Smooth muscle cell (in vitro differentiated cells): ENCODE results near the gene TMEM130. TPM values are rescaled to one million over a fixed set of nuclear protein-coding genes. Genes with fewer than 3 reads are reported as not detected.

Source experiments
- DNase-seq: peaks from one replicate; lab custom pipeline; 2025; ENCODE audit not compliant: unreplicated experiment; lab: John Stamatoyannopoulos, UW
- H2AFZ ChIP-seq: fragments of 200-600 bp; sonication (generic); 2 replicates; pipeline ENCODE4 v1.6.0; 2016; ENCODE audit warnings: antibody characterized with exemption, low read depth, mild to moderate bottlenecking
- H3F3A ChIP-seq: fragments of 200-600 bp; sonication (generic); 2 replicates; pipeline ENCODE4 v1.6.0; 2017; ENCODE audit warnings: antibody characterized with exemption, low read depth
- H3K27ac ChIP-seq: fragments of 200-600 bp; sonication (generic); 2 replicates; pipeline ENCODE4 v1.5.1; 2016; ENCODE audit warnings: low read depth, mild to moderate bottlenecking
- H3K27me3 ChIP-seq: fragments of 200-600 bp; sonication (generic); 2 replicates; pipeline ENCODE4 v1.6.1; 2016; ENCODE audit warnings: low read depth, mild to moderate bottlenecking
- H3K36me3 ChIP-seq: fragments of 200-600 bp; sonication (generic); 2 replicates; pipeline ENCODE4 v1.5.1; 2016; ENCODE audit warnings: low read depth
- H3K4me1 ChIP-seq: fragments of 200-600 bp; sonication (generic); 2 replicates; pipeline ENCODE4 v1.5.1; 2016; ENCODE audit warnings: low read depth
- H3K4me2 ChIP-seq: fragments of 200-600 bp; sonication (generic); 2 replicates; pipeline ENCODE4 v1.6.0; 2016; ENCODE audit warnings: mild to moderate bottlenecking
- H3K4me3 ChIP-seq: fragments of 200-600 bp; sonication (generic); 2 replicates; pipeline ENCODE4 v1.5.1; 2016; ENCODE audit warnings: mild to moderate bottlenecking
- H3K79me2 ChIP-seq: fragments of 200-600 bp; sonication (generic); 2 replicates; pipeline ENCODE4 v1.6.0; 2016; ENCODE audit warnings: low read depth, mild to moderate bottlenecking
- H3K9ac ChIP-seq: fragments of 200-600 bp; sonication (generic); 2 replicates; pipeline ENCODE4 v1.6.0; 2016; ENCODE audit warnings: low read depth
- H3K9me3 ChIP-seq: fragments of 200-600 bp; sonication (generic); replicated peaks from 2 replicates; pipeline ENCODE4 v1.5.1; 2016; ENCODE audit warnings: low read depth
- H4K20me1 ChIP-seq: fragments of 200-600 bp; sonication (generic); 2 replicates; pipeline ENCODE4 v1.6.0; 2016; ENCODE audit warnings: low read depth
- CTCF ChIP-seq: fragments of 200-600 bp; sonication (generic); IDR thresholded peaks from 2 replicates; pipeline ENCODE4 v1.5.1; 2017; ENCODE audit warnings: borderline replicate concordance, mild to moderate bottlenecking, antibody characterized with exemption; ENCODE audit not compliant: insufficient read depth, poor library complexity, severe bottlenecking
- WGBS: methylation state at CpG from one replicate; pipeline ENCODE4 v1.1.7; 2016; ENCODE audit warnings: low lambda C conversion rate; 5-methylcytosine and 5-hydroxymethylcytosine counted together
- microRNA-seq: library from miRNA; unstranded; fragments of <30 nt; microRNA quantifications from one replicate; pipeline ENCODE4, GENCODE V29; 2016; ENCODE audit warnings: borderline number of aligned reads
- polyA plus RNA-seq: library from polyadenylated mRNA; unstranded; fragments of >200 nt; fragmentation: Nextera tagmentation; extraction: Ambion mirVana; gene quantifications from 2 replicates; pipeline ENCODE4 v1.2.1, GENCODE V29; 2016
- small RNA-seq: library from RNA; depleted of rRNA; stranded (forward); fragments of <200 nt; gene quantifications from one replicate; pipeline ENCODE3, GENCODE V24; 2014
- total RNA-seq: library from RNA; depleted of rRNA; stranded (reverse); fragments of >200 nt; gene quantifications from 2 replicates; pipeline ENCODE4 v1.2.3, GENCODE V29; 2014

The TMEM130 gene
- total and polyA plus RNA-seq, 2 experiments from 2014 or later: 0.22 to 0.83 TPM

DNA sequence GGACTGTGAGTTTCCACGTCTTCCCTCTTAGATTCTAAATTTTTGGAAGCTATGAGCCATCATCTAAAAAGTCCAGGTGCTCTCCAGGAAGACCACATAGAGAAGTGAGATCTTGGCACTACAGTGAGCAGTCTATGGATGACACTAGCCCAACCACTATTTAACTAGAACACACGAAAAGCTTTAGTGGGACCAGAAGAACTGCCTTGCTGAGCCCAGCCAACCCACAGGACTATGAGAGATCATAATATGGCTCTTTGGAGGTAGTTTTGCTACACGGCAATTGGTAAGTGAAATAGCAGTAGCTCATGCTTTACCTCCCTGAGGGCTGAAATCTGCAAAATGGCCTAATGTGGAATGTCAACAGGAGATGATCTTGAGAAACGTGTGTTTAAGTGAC lies 68.8 kb downstream of the TMEM130 start:
- 93% methylated on average over 4 of the region's 4 CpGs for WGBS
- H3K9me3 ChIP-seq: no peaks in the 10 kb centered on the region
- no peak overlapping the region for H3K4me2 ChIP-seq
- no peak overlapping the region for H3K9ac ChIP-seq
- no peak overlapping the region for H3K4me3 ChIP-seq
- H3K36me3 ChIP-seq: no peaks in the 10 kb centered on the region
- no peaks in the 10 kb centered on the region for H3K27me3 ChIP-seq
- H3K4me1 ChIP-seq: peaks cover 3% of the 10 kb centered on the region
- TF ChIP-seq CTCF: no peak
- H3F3A ChIP-seq: peaks cover 3% of the 10 kb centered on the region
- no peak for DNase-seq
- H4K20me1 ChIP-seq: no peaks in the 10 kb centered on the region
- no peaks in the 10 kb centered on the region for H3K79me2 ChIP-seq
- no peak overlapping the region for H3K27ac ChIP-seq
- H2AFZ ChIP-seq: no peak overlapping the region

GRCh38 chr7:98797150-98797549 lies 72.7 kb downstream of the TMEM130 start:
- Histone ChIP-seq H3K36me3 (no peaks in the 10 kb centered on the region), H3K4me2 (no peak overlapping the region), H3K9me3 (no peaks in the 10 kb centered on the region), H3K27ac (no peak overlapping the region), H2AFZ (no peak overlapping the region), H3K4me3 (no peak overlapping the region), H4K20me1 (no peaks in the 10 kb centered on the region), H3K9ac (no peak overlapping the region), H3K79me2 (no peaks in the 10 kb centered on the region), H3F3A (peaks cover 3% of the 10 kb centered on the region), H3K27me3 (no peaks in the 10 kb centered on the region), H3K4me1 (no peaks in the 10 kb centered on the region)
- no peak for DNase-seq
- WGBS: 77% methylated on average over 8 of the region's 8 CpGs
- no peak for TF ChIP-seq CTCF

Small RNA genes lying within 50 kb of the gene (microRNA-seq; reads per million reads assigned to microRNA genes)
- 9.9 reads per million, percentile 13 among the genes with 10 or more reads in this experiment for gene MIR3609

Small RNA genes lying within 50 kb of the gene (small RNA-seq; reads per million reads assigned to genes)
- 749 reads per million, percentile 100 among the genes with 10 or more reads in this experiment for gene MIR3609

Other genes starting within 250 kb of the TMEM130 start
- 15.0 and 24.8 TPM in 2 replicates for gene TRRAP, start 8.5 kb upstream of the TMEM130 start, total RNA-seq
- gene TRRAP, start 8.5 kb upstream of the TMEM130 start, polyA plus RNA-seq: 3.9 and 6.4 TPM in 2 replicates